GM08714 (cell line): Measurements from ENCODE around the gene ZNF462.

Experiments used
- H3K4me3 ChIP-seq: fragments of 200-500 bp; sonication (Bioruptor generic); 2 replicates; pipeline ENCODE4 v1.5.1; 2014; ENCODE audit warnings: mild to moderate bottlenecking, low read length, inconsistent platforms
- ZNF274 ChIP-seq: IDR thresholded peaks from 2 replicates; pipeline ENCODE4 v1.6.1; 2012; ENCODE audit warnings: mild to moderate bottlenecking, low read depth, low read length

The ZNF462 gene

DNA sequence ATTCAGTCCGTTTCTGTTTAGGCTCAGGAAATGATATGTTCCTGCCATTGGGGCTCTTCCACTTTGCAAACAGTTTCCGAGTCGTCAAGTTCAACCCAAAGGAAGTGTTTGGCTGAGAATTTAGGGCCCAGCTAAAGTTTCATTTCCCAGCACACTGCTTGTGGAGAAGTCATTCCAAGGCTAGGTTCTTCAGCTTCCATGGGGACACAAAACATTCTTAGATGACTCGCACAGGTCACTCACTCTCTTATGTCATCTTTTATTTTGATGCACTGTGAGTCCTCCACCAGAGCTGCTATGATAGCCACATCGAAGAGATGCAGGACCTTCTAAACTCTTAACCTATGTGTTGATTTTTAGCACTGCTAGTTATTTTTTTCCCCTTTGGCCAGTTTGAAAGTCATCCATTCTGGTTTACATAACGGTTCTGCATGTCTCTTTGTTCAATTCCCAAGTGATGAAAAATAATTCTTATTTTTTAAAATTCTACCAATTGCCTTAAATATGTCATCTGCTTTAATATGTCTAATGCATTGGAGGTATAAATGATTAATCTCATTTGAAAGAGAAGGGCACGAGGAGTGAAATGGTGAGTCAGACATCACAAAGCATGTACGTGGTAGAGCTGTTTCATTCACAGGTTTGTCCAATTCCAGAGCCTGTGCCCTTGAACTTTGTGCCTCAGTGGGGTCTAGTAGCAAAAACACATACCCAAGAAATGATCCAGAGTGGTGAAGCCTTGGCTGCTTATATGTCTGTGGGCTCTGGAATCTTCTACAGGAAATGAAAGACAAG lies 84.3 kb downstream of the ZNF462 start:
- TF ChIP-seq ZNF274, result no peak
- no peak overlapping the region for H3K4me3 ChIP-seq

DNA sequence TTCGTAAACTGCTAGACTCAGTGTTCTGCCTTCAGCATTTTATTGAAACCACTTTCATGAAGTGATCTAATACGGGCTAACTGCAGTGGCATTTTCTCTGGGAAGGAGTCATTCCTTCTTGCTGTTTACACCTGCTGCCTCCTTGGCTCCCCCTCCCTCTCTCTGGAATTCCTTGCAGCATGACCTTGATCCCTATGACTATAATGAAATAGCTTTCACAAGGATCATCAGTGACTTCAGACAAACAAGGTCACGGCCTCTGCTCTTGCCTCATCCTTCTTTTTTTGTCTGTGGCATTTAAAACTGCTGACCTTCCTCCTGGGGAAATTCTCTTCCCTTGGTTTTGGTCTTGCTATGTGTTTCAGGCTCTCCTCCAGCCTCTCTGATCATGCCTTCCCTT lies 90.2 kb downstream of the ZNF462 start:
- no peak for TF ChIP-seq ZNF274
- H3K4me3 ChIP-seq, result no peak overlapping the region

DNA sequence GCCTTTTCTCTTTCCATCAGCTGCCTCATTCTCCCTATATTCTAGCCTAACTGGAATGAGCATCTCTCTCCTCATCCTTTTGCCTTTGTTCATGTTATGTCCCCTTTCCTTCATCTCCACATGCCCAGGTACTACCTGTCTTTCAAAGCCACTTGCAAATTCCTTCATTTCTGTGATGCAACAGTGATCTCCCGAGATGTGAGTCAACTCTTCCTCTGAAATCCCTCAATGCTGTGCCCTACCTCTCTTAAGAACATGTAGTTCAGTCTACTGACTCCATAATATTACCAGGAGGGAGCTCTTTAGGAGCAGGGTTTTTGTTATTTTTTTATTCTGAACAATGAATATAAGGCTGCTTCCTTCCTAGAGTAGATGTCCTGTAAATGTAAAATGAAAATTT lies 91.6 kb downstream of the ZNF462 start:
- TF ChIP-seq ZNF274, result no peak
- H3K4me3 ChIP-seq, result no peak overlapping the region

DNA sequence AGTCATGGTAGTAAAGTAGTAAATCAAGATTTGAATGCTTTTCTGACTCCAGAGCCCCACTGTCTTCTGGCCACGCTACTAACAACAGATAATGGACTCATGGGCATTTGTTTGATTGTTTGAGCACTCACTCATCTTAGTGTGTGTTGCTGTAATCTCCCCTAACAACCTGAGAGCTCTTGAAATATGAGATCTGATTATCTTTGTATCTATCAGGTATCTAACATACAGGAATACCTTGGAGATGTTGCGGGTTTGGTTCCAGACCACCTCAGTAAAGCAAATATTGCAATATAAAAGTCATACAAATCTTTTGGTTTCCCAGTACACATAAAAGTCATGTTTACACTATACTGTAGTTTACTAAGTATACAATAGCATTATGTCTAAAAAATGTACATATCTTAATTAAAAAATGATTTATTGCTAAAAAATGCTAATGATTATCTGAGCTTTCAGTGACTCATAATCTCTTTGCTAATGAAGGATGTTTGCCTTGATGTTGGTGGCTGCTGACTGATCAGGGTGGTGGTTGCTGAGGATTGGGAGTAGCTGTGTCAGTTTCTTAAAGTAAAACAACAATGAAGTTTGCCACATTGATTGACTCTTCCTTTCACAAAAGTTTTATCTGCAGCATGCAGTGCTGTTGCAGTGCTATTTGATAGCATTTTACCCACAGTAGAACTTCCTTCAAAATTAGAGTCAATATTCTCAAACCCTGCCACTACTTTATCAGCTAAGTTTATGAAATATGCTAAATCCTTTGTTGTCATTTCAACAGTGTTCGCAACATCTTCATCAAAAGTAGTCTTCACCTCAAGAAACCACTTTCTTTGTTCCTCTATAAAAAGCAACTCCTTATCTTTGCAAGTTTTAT lies 92.2 kb downstream of the ZNF462 start:
- no peak overlapping the region for H3K4me3 ChIP-seq
- TF ChIP-seq ZNF274, result no peak

DNA sequence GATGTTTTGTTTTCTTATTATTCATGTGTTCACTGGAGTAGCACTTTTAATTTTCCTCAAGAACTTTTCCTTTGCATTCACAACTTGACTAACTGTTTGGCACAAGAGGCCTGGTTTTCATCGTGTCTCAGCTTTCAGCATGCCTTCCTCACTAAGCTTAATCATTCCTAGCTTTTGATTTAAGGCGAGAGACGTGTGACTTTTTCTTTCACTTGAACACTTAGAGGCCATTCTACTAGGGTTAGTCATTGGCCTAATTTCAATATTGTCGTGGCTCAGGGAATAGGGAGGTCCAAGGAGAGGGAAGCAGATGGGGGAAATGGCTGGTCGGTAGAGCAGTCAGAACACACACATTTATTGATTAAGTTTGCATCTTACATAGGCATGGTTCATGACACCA lies 94.0 kb downstream of the ZNF462 start:
- TF ChIP-seq ZNF274, result no peak
- no peak overlapping the region for H3K4me3 ChIP-seq

DNA sequence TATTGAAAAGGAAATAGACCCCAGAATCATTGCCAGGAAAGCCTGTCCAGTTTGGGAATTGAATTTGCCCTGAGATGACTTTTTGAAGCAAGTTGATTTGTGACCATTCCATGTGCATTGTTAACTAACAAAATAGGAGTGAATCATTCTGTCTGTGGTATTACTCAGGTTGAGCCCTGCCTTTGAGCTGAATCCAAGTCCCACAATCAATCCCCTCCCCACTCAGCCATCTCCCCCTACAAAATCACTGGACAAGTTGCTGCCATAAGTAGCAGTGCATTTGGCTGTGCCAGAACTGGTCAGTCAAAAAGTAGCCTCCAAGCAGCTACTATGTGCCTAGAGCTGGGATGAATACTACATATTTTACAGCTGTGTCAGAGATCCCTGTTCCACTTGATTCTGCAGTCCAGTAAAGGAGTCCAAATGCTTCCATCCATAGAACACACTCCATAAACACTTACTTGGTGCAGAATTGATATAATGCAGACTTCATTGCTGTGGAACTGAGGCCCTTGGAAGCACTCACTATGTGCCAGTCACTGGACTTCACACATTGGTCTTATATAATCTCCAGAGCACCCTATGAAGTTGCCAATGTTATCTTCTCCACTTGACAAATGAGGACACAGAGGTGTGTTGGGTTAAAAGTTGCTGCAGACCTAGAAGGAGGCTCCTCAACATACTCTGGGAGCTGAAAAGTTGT lies 96.1 kb downstream of the ZNF462 start:
- no peak for TF ChIP-seq ZNF274
- no peak overlapping the region for H3K4me3 ChIP-seq

DNA sequence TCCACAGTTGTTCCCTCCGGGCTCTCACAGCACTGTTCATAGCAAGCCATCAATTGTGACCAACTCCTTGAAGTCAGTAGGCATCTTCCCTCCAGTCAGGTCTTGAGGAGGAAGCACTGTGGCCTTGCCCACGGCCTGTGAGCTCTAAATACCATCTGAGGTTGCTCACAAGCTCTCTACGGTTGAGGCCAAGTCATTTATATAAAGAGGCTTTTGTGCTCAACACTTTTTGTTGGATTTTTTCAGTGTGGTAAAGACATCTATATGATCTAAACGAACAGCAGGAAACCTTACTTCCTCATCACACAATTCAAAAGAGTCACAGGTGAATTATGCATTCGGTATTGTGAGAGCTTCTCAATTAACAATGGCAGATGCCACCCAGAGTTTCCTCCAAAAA lies 97.3 kb downstream of the ZNF462 start:
- no peak overlapping the region for H3K4me3 ChIP-seq
- TF ChIP-seq ZNF274, result no peak

DNA sequence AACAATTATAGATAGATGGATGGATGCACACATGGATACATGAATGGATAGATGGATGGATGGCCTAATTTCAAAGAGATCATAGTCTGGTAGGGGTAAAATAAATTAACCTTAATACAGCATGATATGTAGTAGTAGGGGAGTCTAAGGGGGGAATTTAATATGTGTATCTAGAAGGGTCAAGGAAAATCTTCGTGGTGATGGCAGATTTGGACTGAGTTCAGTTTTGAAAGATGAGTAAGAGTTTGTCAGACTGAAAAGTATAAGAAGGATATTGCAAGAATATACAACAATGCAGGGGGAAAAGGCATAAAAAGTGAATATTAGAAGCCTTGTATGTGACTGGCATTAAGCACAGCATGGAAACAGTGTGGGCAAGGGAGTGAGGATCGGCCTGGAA lies 98.7 kb downstream of the ZNF462 start:
- no peak overlapping the region for H3K4me3 ChIP-seq
- TF ChIP-seq ZNF274, result no peak

DNA sequence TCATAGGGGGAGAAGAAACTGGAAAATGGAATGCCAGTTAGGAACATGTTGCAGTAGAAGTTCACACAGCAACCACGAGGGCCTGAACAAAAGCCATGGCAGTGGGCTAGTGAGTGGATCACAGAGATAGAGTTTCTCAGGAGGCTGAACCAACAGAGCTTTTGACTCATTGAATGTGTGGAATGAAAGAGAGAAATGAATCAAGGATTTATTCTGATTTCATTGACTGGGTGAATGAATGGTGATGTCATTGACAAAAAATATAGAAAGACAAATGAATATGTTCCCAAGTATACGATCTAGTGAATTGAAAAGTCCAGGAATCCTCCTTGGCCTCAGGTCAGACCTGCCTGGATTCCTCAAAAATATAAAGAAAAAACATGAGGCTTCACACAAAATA lies 99.2 kb downstream of the ZNF462 start:
- TF ChIP-seq ZNF274, result no peak
- no peak overlapping the region for H3K4me3 ChIP-seq

DNA sequence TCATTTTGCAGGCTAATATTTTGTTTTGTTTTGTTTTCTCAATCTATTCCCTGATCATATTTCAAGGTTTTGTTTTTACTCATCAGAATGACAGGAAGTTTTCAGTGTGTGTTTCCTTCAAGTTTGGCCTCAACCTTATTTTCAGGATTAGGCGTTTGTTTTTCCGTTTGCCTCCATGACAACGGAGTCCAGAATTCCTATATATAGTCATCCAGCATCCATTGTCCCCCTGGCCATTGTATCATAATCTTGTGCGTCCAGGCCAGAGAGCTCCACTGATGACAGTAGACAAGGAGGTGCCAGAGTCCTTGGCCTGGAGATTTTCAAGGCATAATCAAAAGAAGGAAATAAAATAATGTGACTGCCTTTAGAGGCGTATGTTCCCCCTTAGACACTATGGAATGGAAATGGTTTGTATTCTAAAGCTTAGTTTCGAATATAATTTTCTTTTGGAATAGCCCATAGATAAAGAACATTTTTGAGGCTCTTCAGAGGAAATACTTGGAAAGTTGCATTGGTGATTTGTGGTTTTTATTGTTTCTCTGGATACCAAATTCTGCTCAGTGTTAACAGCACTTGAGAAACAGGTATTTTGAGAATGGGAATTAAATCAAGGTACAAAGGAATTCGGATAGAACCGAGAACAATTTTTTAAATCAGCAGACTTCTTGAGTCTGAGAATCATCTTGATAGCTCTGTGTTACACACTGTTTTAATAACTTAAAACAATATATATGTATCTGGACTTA lies 99.8 kb downstream of the ZNF462 start:
- no peak overlapping the region for H3K4me3 ChIP-seq
- no peak for TF ChIP-seq ZNF274

DNA sequence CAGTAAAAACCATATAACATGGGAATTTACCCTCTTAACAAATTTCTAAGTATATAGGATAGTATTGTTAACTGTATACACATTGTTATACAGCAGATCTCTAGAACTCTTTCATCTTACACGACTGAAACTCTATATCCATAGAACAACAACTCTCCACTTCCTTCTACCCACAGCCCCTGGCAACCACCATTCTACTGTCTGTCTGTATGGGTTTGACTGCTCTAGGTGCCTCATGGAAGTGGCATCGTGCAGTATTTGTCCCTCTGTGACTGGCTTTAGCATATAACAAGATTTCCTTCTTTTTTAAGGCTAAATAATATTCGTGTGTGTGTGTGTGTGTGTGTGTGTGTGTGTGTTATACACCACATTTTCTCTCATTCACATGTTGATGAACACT lies 100.7 kb downstream of the ZNF462 start:
- TF ChIP-seq ZNF274, result no peak

DNA sequence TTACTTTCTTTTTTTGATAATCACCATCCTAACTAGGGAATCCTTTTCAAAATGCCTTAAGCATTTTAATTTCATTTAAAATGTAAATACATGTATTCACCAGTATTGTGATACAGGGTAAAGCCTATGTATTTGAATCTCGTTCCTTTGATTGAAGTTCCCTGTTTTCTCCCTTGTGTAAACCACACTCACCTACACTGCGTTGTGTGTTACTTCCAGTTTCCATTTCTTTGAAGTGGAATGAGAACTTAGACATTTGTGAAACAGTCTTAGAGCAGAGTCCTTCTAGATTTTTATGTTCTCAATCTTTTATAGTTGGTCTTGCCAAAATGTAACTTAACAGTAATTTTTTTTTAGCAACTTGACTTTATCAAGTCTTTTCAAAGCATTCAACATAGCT lies 101.4 kb downstream of the ZNF462 start:
- TF ChIP-seq ZNF274, result no peak
- H3K4me3 ChIP-seq, result no peak overlapping the region

More for the DNA sequence above, 100.7 kb downstream of the ZNF462 start:
- no peak overlapping the region for H3K4me3 ChIP-seq

DNA sequence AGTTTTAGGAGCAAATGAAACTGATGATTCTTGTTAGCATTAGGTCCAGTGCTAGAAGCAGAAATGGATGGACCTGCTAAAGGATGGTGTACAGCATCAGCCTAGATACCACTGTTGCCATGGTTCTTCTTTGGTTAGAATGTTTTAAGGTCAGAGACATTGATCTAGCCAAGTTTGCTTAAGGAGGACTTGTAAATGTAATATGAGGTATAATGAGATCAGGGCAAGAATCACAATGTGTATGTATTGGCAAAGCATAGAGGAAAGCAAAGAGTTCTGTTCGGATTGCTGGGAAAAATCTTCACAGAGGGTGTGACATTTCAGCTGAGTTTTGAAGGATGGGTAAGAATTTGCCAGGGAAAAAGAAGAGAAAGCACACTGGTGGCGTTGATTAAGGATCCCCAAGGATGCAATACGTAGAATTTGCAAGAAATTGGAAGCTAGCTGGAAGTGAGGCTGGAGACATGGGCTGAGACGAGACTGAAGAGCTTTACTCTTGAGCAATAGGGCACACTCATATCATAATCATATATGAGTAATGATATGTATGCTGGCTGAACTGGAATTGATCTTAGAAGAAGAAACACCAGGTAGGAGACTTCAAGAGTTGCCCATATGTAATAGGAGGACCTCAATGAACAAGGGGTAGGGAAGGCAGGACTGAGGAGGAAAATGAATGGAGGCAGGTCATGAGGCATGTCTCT lies 102.0 kb downstream of the ZNF462 start:
- no peak overlapping the region for H3K4me3 ChIP-seq
- TF ChIP-seq ZNF274, result no peak

DNA sequence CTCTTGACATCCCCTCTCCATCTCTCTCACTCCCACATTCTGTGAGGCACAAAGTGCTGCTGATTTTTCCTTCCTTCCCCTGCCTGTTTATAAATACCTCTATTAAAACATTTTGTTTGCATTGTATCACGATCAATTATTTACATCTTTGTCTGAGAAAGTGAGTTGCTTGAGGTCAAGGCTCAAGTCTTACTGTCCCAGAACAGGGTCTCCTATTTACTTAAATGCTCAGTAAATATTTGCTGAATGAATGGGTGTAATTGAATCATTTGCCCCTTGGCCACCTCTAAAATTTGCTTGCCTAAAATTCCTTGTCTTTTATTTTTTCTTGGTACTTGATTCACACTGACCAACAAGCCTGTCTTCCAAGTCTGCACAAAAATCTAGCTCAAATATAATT lies 103.5 kb downstream of the ZNF462 start:
- TF ChIP-seq ZNF274, result no peak
- H3K4me3 ChIP-seq, result no peak overlapping the region
